HG02884 (cell line): Measurements from ENCODE around the gene NHERF2.

Experiments
- ATAC-seq: cut with Tn5 transposase; IDR thresholded peaks from one replicate; pipeline ENCODE4 v1.9.1; 2021; ENCODE audit warnings: mild to moderate bottlenecking, moderate library complexity; ENCODE audit not compliant: unreplicated experiment

Gene NHERF2

DNA sequence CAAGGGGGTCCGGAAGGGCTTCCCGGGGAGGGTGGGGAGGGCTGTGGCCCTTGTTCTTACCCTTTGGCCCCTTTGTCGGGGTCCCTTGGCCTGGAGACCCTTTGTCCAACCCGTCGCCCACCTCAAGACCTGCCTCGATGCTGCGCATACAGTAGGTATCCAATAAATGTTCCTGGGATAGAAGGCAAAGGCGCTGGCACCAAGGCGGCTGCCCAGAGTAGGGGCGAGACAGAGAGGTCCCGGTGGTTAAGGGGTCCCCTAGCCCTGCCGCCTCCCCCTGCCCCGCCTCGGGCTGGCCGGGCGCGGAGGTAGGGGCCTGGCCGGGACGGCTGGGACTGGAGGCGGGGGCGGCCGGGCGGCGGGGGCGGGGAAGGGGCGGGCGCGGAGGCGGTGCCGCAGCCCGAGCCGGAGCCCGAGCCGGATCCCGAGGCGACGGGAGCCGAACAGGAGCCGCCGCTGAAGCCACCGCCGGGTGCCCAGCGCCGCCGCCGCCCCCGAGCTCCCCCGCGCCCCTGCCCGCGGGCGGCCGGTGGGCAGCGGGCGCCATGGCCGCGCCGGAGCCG is at the start of gene NHERF2:
Gene NHERF2, plus strand, starts transcription at position 442 of the 563 bp plus-strand sequence. Its CDS starts 104 bp downstream, at position 546.
- no peak for ATAC-seq

DNA sequence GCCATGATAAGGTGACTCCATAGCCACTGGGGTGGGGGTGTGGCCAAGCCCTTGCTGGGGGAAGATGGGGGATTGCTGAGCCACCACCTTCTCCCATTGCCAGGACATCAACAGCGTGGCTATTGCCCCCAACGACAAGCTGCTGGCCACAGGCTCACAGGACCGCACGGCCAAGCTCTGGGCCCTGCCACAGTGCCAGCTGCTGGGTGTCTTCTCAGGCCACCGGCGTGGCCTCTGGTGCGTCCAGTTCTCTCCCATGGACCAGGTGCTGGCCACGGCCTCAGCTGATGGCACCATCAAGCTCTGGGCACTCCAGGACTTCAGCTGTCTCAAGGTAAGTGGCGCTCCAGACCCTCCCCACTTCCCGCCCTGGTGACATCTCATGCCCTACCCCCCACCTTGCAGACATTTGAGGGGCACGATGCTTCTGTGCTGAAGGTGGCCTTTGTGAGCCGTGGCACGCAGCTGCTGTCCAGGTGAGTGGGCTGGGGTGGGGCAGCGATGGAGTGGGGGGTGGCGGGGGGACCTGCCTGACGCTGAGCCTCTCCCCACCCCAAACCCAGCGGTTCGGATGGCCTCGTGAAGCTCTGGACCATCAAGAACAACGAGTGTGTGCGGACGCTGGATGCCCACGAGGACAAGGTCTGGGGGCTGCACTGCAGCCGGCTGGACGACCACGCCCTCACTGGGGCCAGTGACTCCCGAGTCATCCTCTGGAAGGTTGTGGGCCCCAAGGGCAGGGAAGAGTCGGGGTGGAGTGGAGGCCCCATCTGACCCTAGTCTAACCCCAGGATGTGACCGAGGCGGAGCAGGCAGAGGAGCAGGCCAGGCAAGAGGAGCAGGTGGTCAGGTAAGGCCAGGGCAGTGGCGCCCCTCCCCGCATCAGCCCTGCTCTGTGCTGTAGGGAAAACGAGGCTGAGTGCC is 49.5 kb upstream of the NHERF2 start:
- no peak for ATAC-seq

DNA sequence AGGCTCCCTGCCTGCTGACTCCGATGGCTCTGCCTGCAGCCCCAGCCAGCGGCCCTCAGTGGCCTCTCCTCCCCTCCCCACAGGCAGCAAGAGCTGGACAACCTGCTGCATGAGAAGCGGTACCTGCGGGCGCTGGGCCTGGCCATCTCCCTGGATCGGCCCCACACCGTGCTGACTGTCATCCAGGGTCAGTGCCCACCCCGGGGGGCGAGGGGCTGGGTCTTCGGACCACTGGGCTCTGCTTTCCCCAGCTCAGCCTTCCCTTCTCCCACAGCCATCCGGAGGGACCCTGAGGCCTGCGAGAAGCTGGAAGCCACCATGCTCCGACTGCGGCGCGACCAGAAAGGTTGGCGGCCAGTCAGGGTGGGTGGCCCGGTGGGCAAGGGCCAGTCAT is 48.8 kb upstream of the NHERF2 start:
- ATAC-seq: no peak

DNA sequence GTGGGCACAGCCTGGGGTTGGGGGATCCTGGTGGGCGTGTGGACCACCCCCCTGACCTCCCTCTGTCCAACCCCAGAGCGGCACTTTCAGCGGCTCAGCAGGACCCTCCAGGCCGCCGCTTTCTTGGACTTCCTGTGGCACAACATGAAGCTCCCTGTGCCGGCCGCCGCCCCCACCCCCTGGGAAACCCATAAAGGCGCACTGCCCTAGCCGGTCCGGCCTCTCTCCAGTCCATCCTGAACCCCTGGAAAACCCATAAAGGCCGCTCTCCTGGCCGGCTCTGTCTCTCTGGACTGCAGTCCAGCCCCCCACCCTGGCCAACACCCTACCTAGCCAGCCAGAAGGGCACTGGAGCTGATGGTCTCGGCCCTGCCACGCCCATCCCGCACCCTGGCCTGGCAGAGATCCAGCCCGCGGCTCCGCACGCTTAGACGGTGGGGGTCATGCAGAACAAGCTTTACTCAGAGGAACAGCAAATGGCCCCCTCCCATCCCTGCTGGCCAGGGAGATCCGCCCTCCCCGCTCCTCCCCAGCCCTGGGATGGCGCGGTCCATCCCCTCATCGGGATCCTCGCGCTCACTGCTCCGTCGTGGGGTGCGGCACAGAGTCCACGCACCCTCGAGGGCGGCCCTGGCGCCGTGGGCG is 48.1 kb upstream of the NHERF2 start:
- no peak for ATAC-seq

DNA sequence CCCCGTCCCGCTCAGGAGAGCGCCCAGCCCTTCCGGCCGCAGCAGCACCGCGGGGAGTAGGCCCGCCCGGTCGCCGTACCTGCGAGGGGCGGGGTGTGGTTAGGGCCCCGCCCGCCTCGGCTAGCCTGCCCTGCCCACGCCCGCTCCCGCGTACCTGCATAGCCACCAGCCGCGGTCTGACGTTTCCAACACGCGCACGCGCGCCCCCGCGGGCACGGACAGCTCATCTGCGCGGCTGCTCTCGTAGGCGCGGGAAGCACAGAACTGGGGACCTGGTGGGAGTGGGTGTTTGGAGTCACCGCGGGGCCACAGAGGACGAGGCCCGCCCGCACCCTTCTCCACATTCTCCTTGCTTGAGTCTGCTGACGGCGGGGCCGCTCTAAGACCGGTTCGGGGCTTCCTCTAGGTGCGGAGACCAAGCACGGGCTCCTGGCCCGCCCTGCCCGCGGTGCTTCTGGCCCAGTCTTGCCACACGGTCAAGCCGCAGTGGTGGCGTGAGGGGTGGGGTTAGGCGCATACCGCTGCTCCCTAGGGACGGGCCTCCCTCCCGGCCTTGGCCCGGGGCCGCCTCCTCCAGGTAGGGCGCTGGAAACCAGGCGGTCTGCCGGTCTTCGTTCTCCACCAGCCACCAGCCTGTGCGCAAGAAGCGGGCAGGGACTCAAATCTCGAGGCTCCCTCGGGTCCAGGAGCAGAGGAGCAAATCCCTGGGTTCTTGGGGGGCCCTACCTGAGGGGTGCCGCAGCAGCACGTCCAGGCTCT is 47.3 kb upstream of the NHERF2 start:
- no peak for ATAC-seq

DNA sequence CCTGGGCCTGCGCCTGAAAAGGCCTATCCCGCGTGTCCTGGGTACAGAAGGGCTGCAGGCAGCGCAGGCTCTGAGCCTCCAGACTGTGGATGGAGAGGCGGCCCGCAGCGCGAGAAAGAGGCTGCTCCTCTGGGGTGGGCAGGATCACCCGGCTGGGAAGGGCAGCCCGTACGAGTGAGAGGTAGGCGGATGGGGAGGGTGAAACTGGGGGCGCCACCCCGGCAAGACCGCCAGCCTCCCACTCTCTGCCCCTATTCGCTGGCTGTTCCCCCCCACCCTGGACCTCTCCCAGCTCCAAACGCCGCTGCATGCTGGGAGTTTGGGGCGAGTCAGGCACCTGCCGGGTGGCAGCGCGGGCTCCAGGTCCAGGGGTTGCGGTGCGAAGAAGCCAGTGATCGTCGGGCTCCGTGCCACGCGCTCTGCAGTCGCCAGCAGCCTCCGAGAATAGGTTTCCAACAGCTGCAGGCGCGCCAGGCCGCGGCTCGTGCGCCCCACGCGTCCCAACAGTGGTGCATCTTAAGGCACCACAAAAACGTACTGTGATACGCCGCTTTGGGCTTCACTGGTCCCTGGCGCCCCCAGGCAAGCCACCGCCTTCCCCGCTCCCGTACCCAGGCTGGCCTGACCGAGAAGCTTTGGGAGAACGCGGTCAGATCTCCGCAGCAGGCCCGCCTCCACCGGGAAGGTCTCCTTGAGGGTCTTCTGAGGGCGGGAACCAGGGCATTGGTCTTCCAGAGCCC is 46.5 kb upstream of the NHERF2 start:
- no peak for ATAC-seq

DNA sequence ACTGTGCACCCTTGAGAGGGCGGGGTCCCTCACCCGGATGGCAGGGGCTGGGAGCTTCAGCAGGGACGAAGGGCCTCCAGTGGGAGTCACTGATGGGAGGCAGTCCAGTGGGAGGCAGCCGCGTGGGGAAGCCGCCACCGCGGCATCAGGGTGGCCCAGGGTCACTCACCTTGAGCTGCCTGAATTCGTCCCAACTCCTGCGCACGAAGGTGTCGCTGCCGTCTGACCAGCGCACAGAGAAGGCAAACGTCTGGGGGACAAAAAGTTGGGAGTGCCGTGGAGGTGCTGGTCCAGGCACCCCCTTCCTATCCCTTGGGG is 46.0 kb upstream of the NHERF2 start:
- no peak for ATAC-seq

DNA sequence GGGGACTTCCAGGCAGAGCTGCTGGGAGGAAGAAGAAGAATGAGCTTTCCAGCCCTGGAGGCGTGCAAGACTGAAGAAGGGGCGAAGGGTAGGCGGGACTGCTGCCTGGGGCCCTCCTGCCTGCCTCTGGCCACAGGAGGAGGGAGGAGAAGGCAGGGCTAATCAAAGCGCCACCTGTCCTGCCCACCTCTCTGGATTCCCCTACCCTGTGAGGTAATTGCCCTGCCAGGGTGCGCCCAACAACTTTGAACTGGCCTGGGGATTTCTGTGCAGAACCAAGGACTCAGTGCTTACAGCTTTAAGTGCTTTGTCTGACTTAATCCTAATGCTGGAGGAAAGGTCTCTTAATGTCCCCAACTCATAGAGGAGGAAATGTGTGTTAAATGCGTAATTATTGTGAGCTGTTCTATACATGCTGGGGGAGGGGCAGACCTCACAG is 45.3 kb upstream of the NHERF2 start, which contains the start of gene NOXO1:
Gene NOXO1, minus strand, starts transcription at position 72 of the 439 bp plus-strand sequence. CDS start 290 bp downstream, outside the sequence.
- ATAC-seq: no peak

DNA sequence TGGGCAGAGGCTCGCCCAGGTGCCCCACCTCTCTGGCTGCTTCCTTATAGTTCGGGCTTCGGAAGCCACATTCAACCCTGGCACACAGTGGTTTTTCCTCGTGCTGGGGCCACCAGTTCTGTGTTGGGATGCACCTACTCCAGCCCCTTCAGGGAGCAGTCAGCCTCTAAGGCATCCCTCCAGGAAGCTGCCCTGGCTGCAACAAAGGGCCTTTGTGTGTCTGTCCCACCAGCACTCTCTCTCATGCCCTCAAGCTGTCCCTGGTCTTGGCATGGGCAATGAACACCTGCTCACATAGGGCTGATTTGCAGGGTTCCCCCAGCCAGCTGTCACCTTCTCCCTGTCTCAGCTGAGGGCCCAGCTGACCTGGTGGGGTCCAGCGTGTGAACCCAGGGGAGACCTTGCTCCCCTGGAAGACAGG is 44.7 kb upstream of the NHERF2 start:
- ATAC-seq: no peak

DNA sequence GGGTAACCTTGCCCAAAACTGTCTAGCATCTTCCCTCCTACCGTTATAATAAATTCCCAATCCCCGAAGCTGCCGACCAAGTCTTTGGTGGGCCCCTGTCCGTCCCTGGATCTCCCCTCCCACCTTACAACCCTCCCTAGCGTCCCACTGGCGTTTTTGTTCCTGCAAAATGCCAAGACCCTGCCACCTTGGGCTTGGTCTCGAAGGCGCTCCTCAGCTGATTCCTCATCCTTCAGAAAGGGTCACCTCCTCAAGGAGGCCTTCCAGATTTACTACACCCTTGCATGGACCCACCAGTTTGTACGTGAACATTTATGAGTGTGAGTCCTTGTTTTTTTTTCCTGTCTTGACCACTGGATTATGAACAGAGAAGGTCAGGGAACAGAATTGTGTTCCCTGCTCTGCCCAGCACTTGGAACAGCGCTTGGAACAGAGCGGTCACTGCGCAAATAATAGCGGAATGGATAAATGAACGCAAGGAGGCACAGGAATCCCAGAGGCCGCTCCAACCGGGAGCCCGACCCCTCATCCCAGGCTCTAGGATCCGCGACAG is 43.6 kb upstream of the NHERF2 start:
- no peak for ATAC-seq

DNA sequence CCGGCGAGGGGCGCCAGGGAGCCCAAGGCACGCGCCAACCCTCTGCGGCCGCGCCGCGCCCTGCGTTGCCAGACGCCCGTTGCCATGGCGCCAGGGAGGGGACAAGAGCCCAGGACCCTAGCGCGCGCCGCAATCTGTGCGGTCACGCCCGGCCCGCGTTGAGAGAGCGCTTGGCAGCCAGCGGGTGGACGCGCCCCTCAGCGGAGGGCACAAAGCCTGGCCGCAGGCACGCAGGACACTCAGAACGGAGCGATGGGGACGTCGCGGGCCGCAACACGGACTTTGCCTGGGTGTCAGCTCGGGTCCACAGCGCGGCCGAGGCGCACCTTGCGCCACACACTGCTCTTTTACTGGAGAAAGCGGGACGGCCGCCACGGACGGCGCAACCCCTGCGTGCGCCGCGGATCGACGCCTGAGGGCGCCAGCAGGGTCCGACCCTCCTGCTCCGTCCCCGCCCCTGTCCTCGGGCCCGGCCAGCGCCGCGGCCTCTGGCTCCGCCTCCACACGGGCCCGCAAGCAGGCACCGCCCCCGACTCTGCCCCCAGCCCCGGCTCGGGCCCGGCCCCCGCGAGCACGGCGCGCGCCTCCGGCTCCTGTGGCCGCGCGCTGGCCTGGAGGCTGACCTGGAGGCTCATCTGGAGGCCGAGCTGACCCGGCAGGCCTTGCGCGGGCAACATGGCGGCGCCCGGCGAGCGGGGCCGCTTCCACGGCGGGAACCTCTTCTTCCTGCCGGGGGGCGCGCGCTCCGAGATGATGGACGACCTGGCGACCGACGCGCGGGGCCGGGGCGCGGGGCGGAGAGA is 43.0 kb upstream of the NHERF2 start, which contains the start of gene GFER:
Gene GFER, plus strand, starts transcription at position 650 of the 803 bp plus-strand sequence. Its CDS starts 26 bp downstream, at position 676.
- peak; percentile 69 for ATAC-seq

DNA sequence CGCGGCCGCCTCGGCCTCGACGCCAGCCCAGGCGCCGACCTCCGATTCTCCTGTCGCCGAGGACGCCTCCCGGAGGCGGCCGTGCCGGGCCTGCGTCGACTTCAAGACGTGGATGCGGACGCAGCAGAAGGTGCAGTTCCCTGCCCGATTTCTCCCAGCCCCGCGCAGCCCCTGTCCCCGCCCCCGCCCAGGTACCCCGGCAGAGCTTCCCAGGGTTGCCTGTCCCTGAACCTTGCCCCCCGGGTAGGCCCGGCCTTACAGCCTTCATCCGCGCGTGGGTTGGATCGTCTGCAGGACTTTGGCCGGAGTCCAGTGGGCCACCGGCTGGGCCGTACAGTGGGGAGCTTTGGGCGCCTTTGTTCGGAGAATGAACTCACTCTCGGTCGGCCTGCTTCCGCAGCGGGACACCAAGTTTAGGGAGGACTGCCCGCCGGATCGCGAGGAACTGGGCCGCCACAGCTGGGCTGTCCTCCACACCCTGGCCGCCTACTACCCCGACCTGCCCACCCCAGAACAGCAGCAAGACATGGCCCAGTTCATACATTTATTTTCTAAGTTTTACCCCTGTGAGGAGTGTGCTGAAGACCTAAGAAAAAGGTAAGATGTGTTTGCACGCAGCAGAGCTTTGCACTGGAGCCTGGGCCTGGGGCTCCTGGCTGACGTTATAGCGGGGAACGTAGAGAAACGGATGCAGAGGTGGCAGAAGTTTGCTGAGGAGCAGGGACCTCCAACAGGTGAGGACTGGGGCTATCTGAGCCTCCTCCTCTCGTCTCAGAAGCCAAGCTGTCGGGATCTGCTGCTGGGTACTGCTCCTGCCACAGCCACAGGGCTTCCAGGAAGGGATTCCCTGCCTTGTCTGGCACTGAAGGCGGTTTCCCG is 42.1 kb upstream of the NHERF2 start:
- ATAC-seq: peak; percentile 16

DNA sequence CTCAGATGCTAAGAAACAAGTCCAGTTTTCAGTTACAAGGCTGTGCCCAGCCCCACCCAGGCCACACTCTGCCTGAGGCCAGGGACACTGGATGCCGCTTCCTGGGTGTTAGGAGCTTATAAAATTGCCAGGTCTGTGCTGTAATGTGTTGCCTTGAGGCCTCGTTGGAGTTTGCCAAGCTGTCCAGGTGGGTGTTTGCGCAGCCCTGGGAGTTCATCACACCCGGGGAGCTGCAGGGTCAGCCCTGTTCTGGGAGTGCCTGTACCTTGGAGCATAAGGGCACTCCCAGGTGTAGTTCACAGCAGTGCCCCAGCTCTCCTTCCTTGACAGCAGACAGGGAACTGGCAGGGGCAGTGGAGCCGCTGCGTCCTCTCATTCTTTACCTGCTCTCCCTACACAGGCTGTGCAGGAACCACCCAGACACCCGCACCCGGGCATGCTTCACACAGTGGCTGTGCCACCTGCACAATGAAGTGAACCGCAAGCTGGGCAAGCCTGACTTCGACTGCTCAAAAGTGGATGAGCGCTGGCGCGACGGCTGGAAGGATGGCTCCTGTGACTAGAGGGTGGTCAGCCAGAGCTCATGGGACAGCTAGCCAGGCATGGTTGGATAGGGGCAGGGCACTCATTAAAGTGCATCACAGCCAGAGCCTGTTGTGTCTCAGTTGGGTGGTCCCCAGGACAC is 41.1 kb upstream of the NHERF2 start:
- no peak for ATAC-seq

DNA sequence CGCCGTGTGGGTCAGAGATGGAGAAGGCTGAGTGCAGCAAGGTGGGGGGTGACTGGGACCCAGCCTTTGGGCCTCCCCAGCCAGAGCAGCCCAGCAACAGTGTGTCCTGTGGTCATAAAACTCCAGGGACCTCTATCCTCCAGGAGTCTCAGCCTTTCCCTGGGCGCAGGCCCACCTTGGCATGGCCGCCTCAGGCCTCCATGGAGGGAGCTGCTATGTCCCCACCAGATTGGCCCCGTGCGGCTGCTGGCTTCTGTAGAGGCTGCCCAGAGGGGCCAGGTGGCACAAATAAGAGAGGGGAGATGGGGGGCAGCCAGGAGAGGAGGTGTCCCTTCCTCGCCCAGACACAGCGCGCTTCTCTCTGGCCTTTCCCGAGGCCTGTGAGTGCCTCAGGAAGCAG is 39.5 kb upstream of the NHERF2 start:
- no peak for ATAC-seq

DNA sequence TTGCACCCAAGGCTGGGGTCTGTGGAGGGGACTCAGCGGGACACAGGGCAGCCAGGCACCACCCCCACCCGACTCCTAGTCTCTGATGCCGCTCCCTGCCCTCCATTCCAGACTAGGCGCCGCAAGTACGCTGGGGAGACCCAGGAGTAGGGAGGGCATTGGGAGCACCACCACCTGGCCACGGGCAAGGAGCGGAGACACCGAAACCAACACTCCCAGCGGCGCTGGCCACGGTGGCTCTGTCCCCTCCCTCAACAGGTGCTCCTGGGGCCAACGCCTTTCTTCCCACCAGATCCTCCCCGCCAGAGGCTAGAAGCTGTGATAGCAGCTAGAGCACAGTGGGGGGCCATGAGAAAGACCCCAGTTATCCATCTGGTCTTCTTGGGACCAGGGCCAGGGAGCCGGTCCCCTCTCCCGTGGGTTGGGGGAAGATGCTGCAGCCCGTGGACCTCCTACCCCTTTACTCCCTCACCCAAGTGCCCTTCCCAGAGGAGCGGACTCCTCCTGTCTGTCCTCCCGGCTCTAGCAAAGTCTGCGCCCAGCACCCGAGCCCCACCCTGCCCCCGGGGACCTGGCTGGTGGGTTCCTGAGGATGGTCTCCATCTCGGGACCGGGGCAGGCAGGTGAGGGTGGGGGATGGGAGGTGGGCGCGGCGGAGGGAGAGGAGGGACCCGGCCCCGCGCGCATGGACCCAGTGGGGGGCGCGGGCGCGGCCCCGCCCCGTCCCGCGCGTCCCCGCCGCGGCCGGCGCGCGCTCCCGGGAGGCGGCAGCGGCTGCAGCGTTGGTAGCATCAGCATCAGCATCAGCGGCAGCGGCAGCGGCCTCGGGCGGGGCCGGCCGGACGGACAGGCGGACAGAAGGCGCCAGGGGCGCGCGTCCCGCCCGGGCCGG is 37.2 kb upstream of the NHERF2 start, which contains the start of gene SYNGR3:
Gene SYNGR3, plus strand, starts transcription at position 762 of the 892 bp plus-strand sequence. CDS start 133 bp downstream, outside the sequence.
- ATAC-seq: no peak

DNA sequence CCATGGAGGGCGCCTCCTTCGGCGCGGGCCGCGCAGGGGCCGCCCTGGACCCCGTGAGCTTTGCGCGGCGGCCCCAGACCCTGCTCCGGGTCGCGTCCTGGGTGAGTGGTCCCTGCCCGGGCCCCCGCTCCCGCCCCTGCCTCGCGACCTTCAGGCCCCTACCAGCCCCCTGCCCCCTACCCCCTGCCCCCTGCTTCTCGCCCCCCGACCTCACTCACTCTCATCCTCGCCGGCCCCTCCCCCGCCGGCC is 36.7 kb upstream of the NHERF2 start:
- ATAC-seq: no peak
